GM19395 (cell line): Measurements from ENCODE around the gene REPIN1.

Source experiments
- ATAC-seq: cut with Tn5 transposase; IDR thresholded peaks from one replicate; pipeline ENCODE4 v1.9.1; 2021; ENCODE audit warnings: mild to moderate bottlenecking, moderate library complexity; ENCODE audit not compliant: unreplicated experiment

Gene REPIN1

GRCh38 chr7:150368096-150368883 is at the start of gene REPIN1:
Gene REPIN1 (plus strand): TSS chr7:150368822. CDS start chr7:150369712, 890 bp downstream.
- ATAC-seq = peak; percentile 51

GRCh38 chr7:150321788-150322113 is 46.9 kb upstream of the REPIN1 start:
- no peak for ATAC-seq

- ATAC-seq = peak; percentile 33
Measured at GRCh38 chr7:150322114-150322832, 46.3 kb upstream of the REPIN1 start.

GRCh38 chr7:150322833-150323681 is 45.6 kb upstream of the REPIN1 start, which contains the start of the genes ACTR3C and LRRC61:
Gene ACTR3C (minus strand): TSS chr7:150323545. CDS start chr7:150295296, 28,249 bp downstream.
Gene LRRC61 (plus strand): TSS chr7:150323355. CDS start chr7:150336862, 13,507 bp downstream.
- ATAC-seq = peak; percentile 65

GRCh38 chr7:150323682-150324372 is 44.8 kb upstream of the REPIN1 start:
- ATAC-seq = peak; percentile 28

GRCh38 chr7:150324373-150324961 is 44.2 kb upstream of the REPIN1 start:
- ATAC-seq = no peak

GRCh38 chr7:150325110-150325611 is 43.5 kb upstream of the REPIN1 start:
- ATAC-seq = no peak

GRCh38 chr7:150325901-150326300 is 42.7 kb upstream of the REPIN1 start:
- no peak for ATAC-seq

GRCh38 chr7:150326657-150327268 is 41.9 kb upstream of the REPIN1 start:
- ATAC-seq = no peak

GRCh38 chr7:150327308-150327707 is 41.3 kb upstream of the REPIN1 start:
- no peak for ATAC-seq

GRCh38 chr7:150329331-150330120 is 39.1 kb upstream of the REPIN1 start:
- no peak for ATAC-seq

GRCh38 chr7:150330211-150330885 is 38.3 kb upstream of the REPIN1 start:
- no peak for ATAC-seq

GRCh38 chr7:150332852-150333635 is 35.6 kb upstream of the REPIN1 start:
- ATAC-seq = no peak

GRCh38 chr7:150333659-150334058 is 35.0 kb upstream of the REPIN1 start:
- ATAC-seq = no peak

- ATAC-seq = no peak
Measured at GRCh38 chr7:150334108-150334507, 34.5 kb upstream of the REPIN1 start.

GRCh38 chr7:150335108-150335773 is 33.4 kb upstream of the REPIN1 start:
- no peak for ATAC-seq

GRCh38 chr7:150335774-150336112 is 32.9 kb upstream of the REPIN1 start:
- ATAC-seq = no peak
